NCI-H146 treated with DMSO at 0.1 percent for 48 hours (cell line): ENCODE results near the gene SDSL.

Experiments used
- DNase-seq: peaks from one replicate; lab custom pipeline; 2025; ENCODE audit not compliant: unreplicated experiment; lab: John Stamatoyannopoulos, UW

SDSL gene

GRCh38 chr12:113418213-113418879 lies 3.8 kb upstream of the SDSL start:
- DNase-seq, result no peak

GRCh38 chr12:113420996-113421595 lies 1.1 kb upstream of the SDSL start:
- no peak for DNase-seq

GRCh38 chr12:113422886-113423669 lies 898 bp downstream of the SDSL start:
- no peak for DNase-seq

GRCh38 chr12:113424456-113424855 lies 2.3 kb downstream of the SDSL start:
- DNase-seq, result no peak

- no peak for DNase-seq
These were observed 3.0 kb downstream of the SDSL start for GRCh38 chr12:113424915-113425823.

GRCh38 chr12:113425960-113426453 lies 3.8 kb downstream of the SDSL start:
- DNase-seq, result no peak

GRCh38 chr12:113427882-113428281 lies 5.7 kb downstream of the SDSL start:
- no peak for DNase-seq

GRCh38 chr12:113428482-113428881 lies 6.3 kb downstream of the SDSL start:
- DNase-seq, result no peak

GRCh38 chr12:113432986-113433385 lies 10.8 kb downstream of the SDSL start:
- no peak for DNase-seq

GRCh38 chr12:113435367-113435766 lies 13.2 kb downstream of the SDSL start:
- no peak for DNase-seq

- DNase-seq, result no peak
These were observed 14.4 kb downstream of the SDSL start for GRCh38 chr12:113436586-113436985.

- no peak for DNase-seq
These were observed 15.0 kb downstream of the SDSL start for GRCh38 chr12:113436993-113437728.

GRCh38 chr12:113437729-113438100 lies 15.5 kb downstream of the SDSL start:
- no peak for DNase-seq

- no peak for DNase-seq
These were observed 16.5 kb downstream of the SDSL start for GRCh38 chr12:113438523-113439300.

- no peak for DNase-seq
These were observed 17.1 kb downstream of the SDSL start for GRCh38 chr12:113439301-113439597.

- DNase-seq, result peak; percentile 7
These were observed 17.4 kb downstream of the SDSL start for GRCh38 chr12:113439606-113440030.

- no peak for DNase-seq
These were observed 18.2 kb downstream of the SDSL start for GRCh38 chr12:113440336-113440735.

- peak; percentile 17 for DNase-seq
These were observed 19.0 kb downstream of the SDSL start for GRCh38 chr12:113440947-113441782.

GRCh38 chr12:113443030-113443539 lies 20.9 kb downstream of the SDSL start:
- no peak for DNase-seq
